Activated CD4-positive, alpha-beta T cell treated with anti-CD3 and anti-CD28 coated beads for 48 hours (primary cell): Measurements from ENCODE around the gene SLC6A2.
"Not testable (repeated sequence)": the region's sequence is repeated elsewhere in the genome, so short reads cannot be mapped to it uniquely, and the experiment has no call there.

Experiments
- DNase-seq: peaks from one replicate; pipeline ENCODE4 v3.0.0-alpha.2; 2020

The SLC6A2 gene

DNA sequence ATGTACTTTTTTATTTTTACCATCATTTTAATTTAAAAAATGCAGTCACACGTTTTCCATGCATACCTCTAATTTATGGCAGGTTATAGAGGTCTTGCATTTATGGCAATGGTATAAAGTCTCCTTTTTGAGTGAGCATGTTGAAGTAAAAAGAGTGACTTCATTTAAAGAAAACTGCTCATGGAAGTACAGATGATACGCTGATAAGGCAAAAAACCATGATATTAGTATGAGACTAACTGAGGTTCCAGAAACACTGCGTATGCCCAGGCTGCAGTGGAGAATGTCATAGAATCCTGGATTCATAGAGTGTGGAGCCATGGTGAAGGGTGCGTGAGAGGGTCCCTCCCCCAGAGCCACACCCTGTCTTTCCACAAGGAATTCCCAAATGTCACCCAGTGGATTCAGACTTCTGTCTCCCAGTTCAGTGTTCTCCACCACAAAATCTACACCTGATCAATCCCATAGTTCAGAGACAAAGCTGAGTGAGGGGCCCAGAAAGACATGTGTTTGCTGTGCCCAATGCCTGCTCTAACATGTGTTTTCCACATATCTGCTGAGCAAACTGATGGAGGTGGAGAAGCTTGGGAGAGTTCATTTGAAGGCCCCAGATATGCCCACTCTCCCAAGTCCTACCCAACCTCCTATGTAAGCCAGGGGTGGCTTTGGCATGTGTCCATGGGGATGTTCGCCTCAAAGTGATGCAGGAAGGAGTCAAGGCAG lies 69.4 kb downstream of the SLC6A2 start:
- DNase-seq, result no peak

DNA sequence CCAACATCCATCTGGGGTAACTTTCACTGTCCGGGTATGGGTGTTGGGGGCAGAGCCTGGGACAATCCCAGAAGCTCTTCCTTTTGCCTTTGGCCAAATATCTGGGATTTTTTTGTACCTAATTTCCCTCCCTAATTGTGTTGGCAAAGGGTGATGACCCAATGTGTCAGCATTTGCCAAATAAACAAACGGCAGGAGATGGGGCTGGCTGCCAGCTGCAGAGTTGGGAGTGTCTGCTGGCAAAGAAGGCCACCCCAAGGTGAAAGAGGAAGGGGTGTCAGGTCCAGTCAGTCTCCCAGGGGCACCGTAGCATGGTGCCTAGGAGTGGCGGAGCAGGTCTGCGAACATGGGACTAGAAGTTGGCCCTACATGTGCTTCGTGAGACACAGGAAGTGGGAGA lies 73.0 kb downstream of the SLC6A2 start:
- DNase-seq, result no peak

DNA sequence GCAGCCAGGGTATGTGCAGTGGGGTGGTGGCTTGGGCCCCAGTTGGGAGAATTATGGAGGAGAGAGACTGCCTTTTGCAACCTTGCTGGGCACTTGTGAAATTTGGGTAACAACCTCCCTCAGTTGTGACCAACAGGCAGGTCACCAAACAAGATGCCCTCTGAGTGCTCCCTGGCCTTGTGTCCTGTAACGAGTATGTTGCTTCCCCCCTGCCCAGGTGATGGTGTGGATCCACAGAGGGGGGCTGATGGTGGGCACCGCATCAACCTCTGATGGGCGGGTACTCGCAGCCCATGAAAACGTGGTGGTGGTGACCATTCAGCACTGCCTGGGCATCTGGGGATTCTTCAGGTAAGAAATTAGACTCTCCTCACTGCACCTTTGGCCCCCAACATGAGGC lies 74.3 kb downstream of the SLC6A2 start:
- no peak for DNase-seq

DNA sequence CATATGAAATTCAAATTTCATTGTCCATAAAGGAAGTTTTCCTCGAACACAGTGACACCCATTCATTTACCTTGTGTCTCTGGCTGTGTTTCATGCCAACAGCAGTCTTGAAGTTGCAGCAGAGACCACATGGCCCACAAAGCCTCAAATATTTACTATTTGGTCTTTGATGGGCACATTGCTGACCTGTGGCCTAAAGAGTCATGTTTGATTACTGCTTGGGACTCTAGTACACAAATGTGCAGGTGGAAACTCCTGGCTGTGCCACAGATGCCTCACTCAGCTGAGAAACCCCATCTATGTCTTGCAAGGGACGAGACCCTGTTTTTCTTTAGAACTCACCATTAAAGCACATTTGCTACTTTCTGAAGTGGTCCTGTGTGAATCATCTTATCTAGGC lies 76.7 kb downstream of the SLC6A2 start:
- no peak for DNase-seq

DNA sequence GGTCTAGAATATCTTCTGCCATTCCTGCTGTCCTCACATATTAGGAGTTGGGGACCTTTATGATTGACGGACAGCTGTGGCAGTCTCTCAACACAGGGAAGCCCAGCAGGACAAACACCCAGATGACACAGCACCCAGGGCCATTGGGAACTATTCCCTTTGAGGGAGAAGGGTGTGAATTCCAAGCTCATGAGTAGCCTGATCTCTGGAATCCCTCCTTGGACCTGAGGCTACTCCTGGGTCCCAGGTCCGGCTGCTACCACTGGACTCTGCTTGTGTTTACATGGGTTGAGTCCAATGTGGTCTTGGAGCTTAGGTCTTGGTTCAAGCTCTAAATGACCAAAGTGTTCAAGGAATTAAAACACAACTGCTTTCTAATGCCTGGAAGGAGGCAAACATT lies 78.9 kb downstream of the SLC6A2 start:
- no peak for DNase-seq

DNA sequence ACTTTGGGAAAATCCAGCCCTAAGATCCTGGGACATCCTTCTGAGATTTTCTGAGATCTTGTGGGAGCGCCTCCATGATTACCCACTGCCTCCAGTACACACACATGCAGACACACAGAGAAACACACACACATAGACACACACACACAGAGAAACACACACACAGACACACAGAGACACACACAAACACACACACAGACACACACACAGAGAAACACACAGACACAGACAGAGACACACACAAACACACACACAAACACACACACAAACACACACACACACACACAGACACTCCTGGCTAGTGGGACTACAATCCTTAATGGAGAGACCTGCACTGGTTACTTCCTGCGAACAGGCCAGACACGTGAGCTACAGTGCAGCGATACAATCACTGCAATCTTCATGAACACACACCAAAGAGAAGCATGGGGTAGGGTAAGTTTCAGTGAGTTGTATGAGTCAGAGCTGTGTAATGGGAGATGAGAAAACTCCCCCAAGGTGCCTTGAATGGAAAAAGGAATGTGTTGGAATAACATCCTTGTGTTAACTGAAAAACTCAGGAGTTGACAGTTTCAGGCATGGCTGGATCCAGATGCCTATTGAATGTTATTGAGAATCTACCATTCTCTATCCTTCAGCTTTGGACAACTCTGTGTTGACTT lies 79.5 kb downstream of the SLC6A2 start:
- no peak for DNase-seq

DNA sequence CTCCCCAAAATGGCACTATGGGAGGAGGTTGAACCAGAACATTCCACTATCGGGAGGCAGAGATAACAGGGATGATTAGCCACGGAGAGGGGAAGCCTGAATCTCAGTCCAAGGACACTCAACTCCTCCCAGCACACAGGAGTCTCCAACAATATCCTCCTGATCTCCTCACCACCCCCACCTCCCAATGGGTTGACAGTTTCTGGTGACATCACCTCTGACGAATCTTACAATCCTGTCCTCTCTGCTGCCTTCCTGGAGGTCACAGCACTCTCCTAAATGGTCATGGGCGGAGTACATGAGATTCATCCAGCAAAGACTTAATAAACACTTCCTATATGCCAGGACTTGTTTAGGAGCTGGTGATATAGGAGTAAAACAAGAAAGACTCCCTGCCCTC lies 80.9 kb downstream of the SLC6A2 start:
- DNase-seq, result no peak

DNA sequence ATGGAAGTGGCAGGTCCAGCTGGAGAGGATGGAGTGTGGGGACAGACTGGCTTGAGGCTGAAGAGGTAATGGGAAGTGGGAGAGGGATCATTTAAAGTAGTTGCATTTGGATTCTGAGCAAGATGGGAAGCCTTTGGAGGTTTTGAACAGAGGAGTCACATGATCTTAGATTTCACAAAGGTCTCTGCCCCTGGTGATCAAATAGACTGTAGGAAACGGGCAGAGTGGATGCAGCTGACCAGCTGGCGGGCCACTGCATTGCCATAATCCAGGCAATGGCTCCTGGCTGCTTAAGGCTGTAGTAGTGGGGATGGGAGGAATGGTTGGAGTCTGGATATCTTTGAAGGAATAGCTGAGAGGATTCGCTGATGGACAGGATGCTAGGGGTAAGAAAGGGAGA lies 81.5 kb downstream of the SLC6A2 start:
- no peak for DNase-seq

DNA sequence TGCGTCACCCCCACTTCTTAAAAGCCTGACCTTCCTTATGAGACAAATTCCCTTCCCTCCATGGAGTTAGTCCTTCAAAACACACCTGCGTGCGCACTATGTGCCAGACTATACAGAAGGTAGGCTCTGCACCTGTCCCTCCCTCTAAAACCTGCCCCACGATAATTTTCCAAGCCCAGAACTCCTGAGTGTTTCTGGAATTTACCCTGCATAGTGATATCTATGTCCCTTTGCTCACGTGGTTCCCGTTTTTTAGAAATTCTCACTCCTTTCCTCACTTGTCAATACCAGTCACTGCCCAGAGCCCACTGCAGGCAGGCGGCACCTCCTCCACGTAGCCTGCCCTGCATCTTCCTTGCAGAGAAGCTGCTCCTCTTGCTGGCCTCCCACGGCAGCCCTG lies 82.2 kb downstream of the SLC6A2 start:
- no peak for DNase-seq

DNA sequence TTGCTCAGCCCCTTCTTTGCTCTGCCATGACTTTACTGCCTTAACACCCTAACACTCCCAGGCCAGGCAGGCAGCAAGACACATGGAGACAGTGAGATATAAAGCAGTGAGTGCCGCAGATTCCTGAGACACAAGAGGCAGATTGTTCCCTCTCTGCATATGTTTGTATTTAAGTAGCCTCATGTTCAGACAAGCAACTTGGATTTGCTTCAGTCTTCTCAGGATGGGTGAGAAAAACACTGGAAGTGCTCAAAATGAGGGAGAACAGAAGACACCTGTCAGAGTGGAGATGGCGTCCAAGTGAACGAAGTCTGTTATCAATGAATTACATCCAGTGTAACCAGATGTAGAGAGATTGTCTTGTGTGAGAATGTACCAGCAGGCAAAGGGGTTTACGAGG lies 90.3 kb downstream of the SLC6A2 start:
- no peak for DNase-seq

DNA sequence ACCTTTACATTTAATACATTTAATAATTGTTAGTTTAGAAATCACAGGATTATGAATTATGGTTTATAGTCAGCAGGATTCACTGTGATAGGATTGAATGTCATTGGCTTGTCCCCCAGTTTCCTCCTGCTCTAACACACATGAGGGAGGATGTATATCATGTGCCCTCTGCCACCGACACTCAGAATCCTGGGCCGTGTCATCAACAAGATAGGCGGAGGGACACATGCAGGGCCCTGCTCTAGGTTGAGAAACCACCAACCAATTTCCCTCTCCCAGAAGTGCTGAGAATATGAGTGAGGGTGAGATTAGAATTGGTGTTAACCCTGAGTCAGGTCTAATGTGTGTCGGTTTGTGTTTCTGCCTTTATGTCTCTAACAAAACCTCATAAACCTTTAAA lies 92.0 kb downstream of the SLC6A2 start:
- DNase-seq, result no peak

DNA sequence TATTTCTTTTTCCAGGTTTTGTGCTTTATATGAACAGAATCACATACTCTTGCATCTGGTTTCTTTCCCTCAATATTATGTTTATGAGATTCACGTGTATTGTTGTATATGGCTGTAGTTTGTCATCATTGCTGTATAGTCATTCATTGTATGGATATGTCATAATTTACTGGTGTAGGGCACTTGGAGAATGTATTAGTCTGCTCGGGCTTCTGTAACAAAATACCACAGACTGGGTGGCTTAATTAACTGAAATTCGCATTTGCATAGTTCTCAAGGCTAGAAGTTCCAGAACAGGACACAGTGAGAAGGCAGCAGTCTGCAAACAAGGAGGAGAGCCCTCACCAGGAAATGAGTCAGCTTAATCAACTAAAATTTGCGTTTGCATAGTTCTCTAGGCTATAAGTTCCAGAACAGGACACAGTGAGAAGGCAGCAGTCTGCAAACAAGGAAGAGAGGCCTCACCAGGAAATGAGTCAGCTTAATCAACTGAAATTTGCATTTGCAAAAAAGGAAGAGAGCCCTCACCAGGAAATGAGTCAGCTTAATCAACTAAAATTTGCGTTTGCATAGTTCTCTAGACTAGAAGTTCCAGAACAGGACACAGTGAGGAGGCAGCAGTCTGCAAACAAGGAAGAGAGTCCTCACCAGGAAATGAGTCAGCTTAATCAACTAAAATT lies 96.8 kb downstream of the SLC6A2 start:
- not testable (repeated sequence) for DNase-seq

DNA sequence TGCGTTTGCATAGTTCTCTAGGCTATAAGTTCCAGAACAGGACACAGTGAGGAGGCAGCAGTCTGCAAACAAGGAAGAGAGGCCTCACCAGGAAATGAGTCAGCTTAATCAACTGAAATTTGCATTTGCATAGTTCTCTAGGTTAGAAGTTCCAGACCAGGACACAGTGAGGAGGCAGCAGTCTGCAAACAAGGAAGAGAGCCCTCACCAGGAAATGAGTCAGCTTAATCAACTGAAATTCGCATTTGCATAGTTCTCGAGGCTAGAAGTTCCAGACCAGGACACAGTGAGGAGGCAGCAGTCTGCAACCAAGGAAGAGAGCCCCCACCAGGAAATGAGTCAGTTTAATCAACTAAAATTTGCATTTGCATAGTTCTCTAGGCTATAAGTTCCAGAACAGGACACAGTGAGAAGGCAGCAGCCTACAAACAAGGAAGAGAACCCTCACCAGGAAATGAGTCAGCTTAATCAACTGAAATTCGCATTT lies 97.4 kb downstream of the SLC6A2 start:
- DNase-seq, result peak; percentile 21
